Fibroblast of villous mesenchyme (primary cell): ENCODE results near the gene ANGPTL1. TPM values are rescaled to one million over a fixed set of nuclear protein-coding genes. Genes with fewer than 3 reads are reported as not detected.
A peak's percentile ranks its signal among the peaks of the same experiment; 100 is the strongest.

ENCODE experiments used
- DNase-seq: peaks from one replicate; pipeline ENCODE4 v3.0.0-alpha.2; 2010; ENCODE audit warnings: low read depth
- H3K4me3 ChIP-seq: 2 replicates; pipeline ENCODE4 v1.5.1; 2011; ENCODE audit warnings: low read depth, mild to moderate bottlenecking, low read length
- CTCF ChIP-seq: IDR thresholded peaks from 2 replicates; pipeline ENCODE4 v1.5.1; 2012; ENCODE audit warnings: low read depth, mild to moderate bottlenecking, low read length; ENCODE audit not compliant: insufficient read depth
- total RNA-seq: library from RNA; depleted of rRNA; stranded (reverse); fragments of >200 nt; gene quantifications from 2 replicates; pipeline ENCODE4 v1.2.3, GENCODE V29; 2012

ANGPTL1 gene
- total RNA-seq, 1 donor, result 4.3 TPM

- DNase-seq, result peak; percentile 33
- H3K4me3 ChIP-seq, result no peak overlapping the region
- no peak for TF ChIP-seq CTCF
Measured at GRCh38 chr1:178908358-178908757, 37.5 kb upstream of the ANGPTL1 start.

- no peak for TF ChIP-seq CTCF
- DNase-seq, result no peak
- no peak overlapping the region for H3K4me3 ChIP-seq
Measured at GRCh38 chr1:178901482-178902125, 30.7 kb upstream of the ANGPTL1 start.

GRCh38 chr1:178899402-178899801 lies 28.5 kb upstream of the ANGPTL1 start:
- no peak overlapping the region for H3K4me3 ChIP-seq
- no peak for TF ChIP-seq CTCF
- no peak for DNase-seq

- no peak for DNase-seq
- no peak for TF ChIP-seq CTCF
- H3K4me3 ChIP-seq, result no peak overlapping the region
Measured at GRCh38 chr1:178898401-178898800, 27.5 kb upstream of the ANGPTL1 start.

- no peak overlapping the region for H3K4me3 ChIP-seq
- TF ChIP-seq CTCF, result no peak
- DNase-seq, result no peak
Measured at GRCh38 chr1:178895928-178896327, 25.1 kb upstream of the ANGPTL1 start.

- no peak for TF ChIP-seq CTCF
- H3K4me3 ChIP-seq, result no peak overlapping the region
Measured at GRCh38 chr1:178886551-178886950, 15.7 kb upstream of the ANGPTL1 start.

GRCh38 chr1:178885869-178886268 lies 15.0 kb upstream of the ANGPTL1 start:
- no peak for TF ChIP-seq CTCF
- H3K4me3 ChIP-seq, result no peak overlapping the region
- no peak for DNase-seq

More at GRCh38 chr1:178886551-178886950, 15.7 kb upstream of the ANGPTL1 start:
- no peak for DNase-seq
